Panc1 (cell line): ENCODE results near the gene C2CD4A. TPM values are rescaled to one million over a fixed set of nuclear protein-coding genes. Genes with fewer than 3 reads are reported as not detected.
A peak's percentile ranks its signal among the peaks of the same experiment; 100 is the strongest.

Experiments
- ATAC-seq: fragments of 200-7000 bp; cut with Tn5 transposase; 2 replicates; pipeline ENCODE4 v1.9.1; 2020; ENCODE audit warnings: mild to moderate bottlenecking, moderate library complexity
- BruUV-seq: library from RNA; stranded (reverse); fragments of 400-500 nt; replicated peaks from 2 replicates; lab custom pipeline; 2021; lab: Mats Ljungman, UMichigan
- CTCF ChIA-PET: fragments of 300-600 bp; sonication (Branson Sonifier 250); formaldehyde crosslinking; loops from one replicate; lab custom pipeline; 2022; ENCODE audit warnings: antibody characterized with exemption; lab: Charles Lee
- POLR2A ChIA-PET: fragments of 300-600 bp; sonication (Branson Sonifier 250); formaldehyde crosslinking; loops from one replicate; lab custom pipeline; 2022; ENCODE audit warnings: antibody characterized with exemption; lab: Charles Lee
- DNase-seq: peaks from one replicate; pipeline ENCODE4 v3.0.0-alpha.2; 2010; ENCODE audit warnings: low read depth, low spot score
- H3K27ac ChIP-seq: 2 replicates; pipeline ENCODE4 v1.5.1; 2011; ENCODE audit warnings: mild to moderate bottlenecking, low read length, inconsistent platforms
- H3K27me3 ChIP-seq: fragments of 200-500 bp; sonication (Bioruptor generic); 2 replicates; pipeline ENCODE4 v1.6.0; 2014; ENCODE audit warnings: low read length, inconsistent platforms; ENCODE audit not compliant: control insufficient read depth, insufficient read depth
- H3K36me3 ChIP-seq: fragments of 200-500 bp; sonication (Bioruptor generic); 2 replicates; pipeline ENCODE4 v1.5.1; 2014; ENCODE audit warnings: inconsistent platforms, mild to moderate bottlenecking, low read length, moderate library complexity; ENCODE audit not compliant: control insufficient read depth, insufficient read depth
- H3K4me1 ChIP-seq: 2 replicates; pipeline ENCODE4 v1.5.1; 2011; ENCODE audit warnings: inconsistent platforms, mild to moderate bottlenecking, low read length, moderate library complexity; ENCODE audit not compliant: control insufficient read depth, insufficient read depth
- H3K4me3 ChIP-seq, 2 experiments: 2 replicates each; pipeline ENCODE4 v1.5.1; 2011 to 2012; ENCODE audit warnings: low read depth in 2 of 2, low read length in 2 of 2, mild to moderate bottlenecking in 2 of 2, inconsistent platforms in 1 of 2, moderate library complexity in 1 of 2
- H3K9me3 ChIP-seq: fragments of 200-500 bp; sonication (Bioruptor generic); 2 replicates; pipeline ENCODE4 v1.5.1; 2014; ENCODE audit warnings: low read depth, mild to moderate bottlenecking, inconsistent platforms, low read length, moderate library complexity; ENCODE audit not compliant: control insufficient read depth, insufficient read depth
- CTCF ChIP-seq: fragments of 450-650 bp; IDR thresholded peaks from 2 replicates; pipeline ENCODE4 v1.5.1; 2017; ENCODE audit warnings: mild to moderate bottlenecking
- POLR2AphosphoS5 ChIP-seq: IDR thresholded peaks from 2 replicates; pipeline ENCODE4 v1.6.1; 2012; ENCODE audit warnings: mild to moderate bottlenecking, low read depth, low read length, moderate library complexity
- SIN3A ChIP-seq: IDR thresholded peaks from 2 replicates; pipeline ENCODE4 v1.6.1; 2012; ENCODE audit warnings: low read depth, mild to moderate bottlenecking, low read length, moderate library complexity, borderline replicate concordance; ENCODE audit not compliant: insufficient read depth
- TCF7L2 ChIP-seq: IDR thresholded peaks from 2 replicates; pipeline ENCODE4 v1.6.1; 2011; ENCODE audit warnings: mild to moderate bottlenecking, low read depth, low read length, inconsistent platforms
- in situ Hi-C: cut with HindIII; loops from 2 replicates; pipeline ENCODE4 v1.10.0; 2016; ENCODE audit warnings: low sequenced_read_pairs, low pct_unique_long_range_greater_than_20kb
- intact Hi-C: fragments of 100-400 bp; cut with micrococcal nuclease; formaldehyde crosslinking; loops from one replicate; pipeline ENCODE4 v1.10.0; 2022; ENCODE audit not compliant: unreplicated experiment
- total RNA-seq: library from RNA; stranded (reverse); gene quantifications from one replicate; pipeline ENCODE4 v1.2.1, GENCODE V29; 2021; ENCODE audit not compliant: unreplicated experiment
- TF ChIP-seq, protein P1 (sequence below), 2 experiments: IDR thresholded peaks; 2 replicates each; pipeline ENCODE4 v1.6.1; 2011 to 2012; ENCODE audit warnings: low read depth in 2 of 2, control low read depth in 1 of 2, low read length in 1 of 2, mild to moderate bottlenecking in 1 of 2, moderate library complexity in 1 of 2; ENCODE audit not compliant: insufficient read depth in 1 of 2

Gene C2CD4A
- total RNA-seq, 1 experiment from 2014 or later, result 0.15 TPM

DNA sequence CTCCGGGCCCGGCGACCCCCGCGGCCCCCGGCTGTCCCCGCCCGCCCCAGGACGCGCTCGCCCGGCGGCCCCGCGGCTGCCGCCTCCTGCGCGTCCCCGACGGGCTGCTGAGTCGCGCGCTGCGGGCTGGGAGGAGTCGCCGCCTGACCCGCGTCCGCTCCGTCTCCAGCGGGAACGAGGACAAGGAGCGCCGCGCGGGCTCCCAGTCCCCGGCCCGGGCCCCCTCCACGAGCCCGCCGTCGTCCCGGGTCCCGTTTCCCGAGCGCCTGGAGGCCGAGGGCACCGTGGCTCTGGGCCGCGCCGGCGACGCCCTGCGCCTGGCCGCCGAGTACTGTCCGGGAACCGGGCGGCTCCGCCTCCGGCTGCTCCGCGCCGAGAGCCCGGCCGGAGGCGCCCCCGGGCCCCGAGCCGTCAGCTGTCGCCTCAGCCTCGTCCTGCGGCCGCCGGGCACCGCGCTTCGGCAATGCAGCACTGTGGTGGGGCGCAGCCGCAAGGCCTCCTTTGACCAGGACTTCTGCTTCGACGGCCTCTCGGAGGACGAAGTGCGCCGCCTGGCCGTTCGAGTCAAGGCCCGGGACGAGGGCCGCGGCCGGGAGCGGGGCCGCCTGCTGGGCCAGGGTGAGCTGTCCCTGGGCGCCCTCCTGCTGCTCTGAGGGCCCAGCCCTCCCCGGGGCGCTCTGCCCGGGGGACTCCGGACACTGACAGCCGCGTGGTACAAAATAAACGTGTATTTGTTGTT, 1.5 kb downstream of the C2CD4A start:
- Histone ChIP-seq H3K9me3 (no peaks in the 10 kb centered on the region), H3K27ac (no peak overlapping the region), H3K27me3 (peaks cover 20% of the 10 kb centered on the region), H3K4me1 (peaks cover 7% of the 10 kb centered on the region), H3K4me3 (peak overlapping the region; percentile 46 to 48), H3K36me3 (no peaks in the 10 kb centered on the region)
- no TSS peak for BruUV-seq
- in situ Hi-C loops (no loop called here), intact Hi-C loops (no loop called here)
- no peak for TF ChIP-seq SIN3A
- no peak for TF ChIP-seq POLR2AphosphoS5
- TF ChIP-seq TCF7L2, result no peak
- peak; percentile 30 for TF ChIP-seq CTCF
- TF ChIP-seq, protein P1, sequence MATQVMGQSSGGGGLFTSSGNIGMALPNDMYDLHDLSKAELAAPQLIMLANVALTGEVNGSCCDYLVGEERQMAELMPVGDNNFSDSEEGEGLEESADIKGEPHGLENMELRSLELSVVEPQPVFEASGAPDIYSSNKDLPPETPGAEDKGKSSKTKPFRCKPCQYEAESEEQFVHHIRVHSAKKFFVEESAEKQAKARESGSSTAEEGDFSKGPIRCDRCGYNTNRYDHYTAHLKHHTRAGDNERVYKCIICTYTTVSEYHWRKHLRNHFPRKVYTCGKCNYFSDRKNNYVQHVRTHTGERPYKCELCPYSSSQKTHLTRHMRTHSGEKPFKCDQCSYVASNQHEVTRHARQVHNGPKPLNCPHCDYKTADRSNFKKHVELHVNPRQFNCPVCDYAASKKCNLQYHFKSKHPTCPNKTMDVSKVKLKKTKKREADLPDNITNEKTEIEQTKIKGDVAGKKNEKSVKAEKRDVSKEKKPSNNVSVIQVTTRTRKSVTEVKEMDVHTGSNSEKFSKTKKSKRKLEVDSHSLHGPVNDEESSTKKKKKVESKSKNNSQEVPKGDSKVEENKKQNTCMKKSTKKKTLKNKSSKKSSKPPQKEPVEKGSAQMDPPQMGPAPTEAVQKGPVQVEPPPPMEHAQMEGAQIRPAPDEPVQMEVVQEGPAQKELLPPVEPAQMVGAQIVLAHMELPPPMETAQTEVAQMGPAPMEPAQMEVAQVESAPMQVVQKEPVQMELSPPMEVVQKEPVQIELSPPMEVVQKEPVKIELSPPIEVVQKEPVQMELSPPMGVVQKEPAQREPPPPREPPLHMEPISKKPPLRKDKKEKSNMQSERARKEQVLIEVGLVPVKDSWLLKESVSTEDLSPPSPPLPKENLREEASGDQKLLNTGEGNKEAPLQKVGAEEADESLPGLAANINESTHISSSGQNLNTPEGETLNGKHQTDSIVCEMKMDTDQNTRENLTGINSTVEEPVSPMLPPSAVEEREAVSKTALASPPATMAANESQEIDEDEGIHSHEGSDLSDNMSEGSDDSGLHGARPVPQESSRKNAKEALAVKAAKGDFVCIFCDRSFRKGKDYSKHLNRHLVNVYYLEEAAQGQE (IDR thresholded peaks at IDR 0.05; ENCODE audit: insufficient read depth in 1 of 2, low read depth in 2 of 2, low read length in 1 of 2), result no peak
- ATAC-seq (peak; percentile 79), DNase-seq (no peak)
- POLR2A ChIA-PET, result no interaction called here
- CTCF ChIA-PET, result no interaction called here

- peaks cover 14% of the 10 kb centered on the region for H3K27me3 ChIP-seq
- H3K36me3 ChIP-seq, result no peaks in the 10 kb centered on the region
- intact Hi-C loops, result no loop called here
- in situ Hi-C loops, result no loop called here
- ChIA-PET CTCF (no interaction called here), POLR2A (no interaction called here)
- H3K4me3 ChIP-seq, result peak overlapping the region; percentile 46 to 48
- no peak overlapping the region for H3K27ac ChIP-seq
- H3K9me3 ChIP-seq, result no peaks in the 10 kb centered on the region
- BruUV-seq, result no TSS peak
- ATAC-seq, result no peak
- TF ChIP-seq POLR2AphosphoS5 (no peak), TCF7L2 (no peak), CTCF (no peak; the same call in 1 of the 2 replicates), SIN3A (no peak)
- TF ChIP-seq, protein P1 (IDR thresholded peaks at IDR 0.05; ENCODE audit: insufficient read depth in 1 of 2, low read depth in 2 of 2, low read length in 1 of 2), result no peak
- H3K4me1 ChIP-seq, result peaks cover 7% of the 10 kb centered on the region
- DNase-seq, result no peak
Observed at GRCh38 chr15:62068810-62069167, 2.0 kb downstream of the C2CD4A start.
